ENCODE measurements around the gene MAPK7. TPM values are rescaled to one million over a fixed set of nuclear protein-coding genes. Genes with fewer than 3 reads are reported as not detected.

MAPK7 gene
- total and polyA plus RNA-seq, 2 of the 8 experiments (the other 6 are each of a cell fraction or from before 2014, with no cell fraction given) = 15.2 to 28.1 TPM

GRCh38 chr17:19341211-19341631 lies 37.1 kb upstream of the MAPK7 start (continued):
- TF ChIP-seq GABPA (IDR thresholded peaks at IDR 0.05; ENCODE audit: borderline replicate concordance, insufficient read depth, low read length) (no peak), RAD21 (IDR thresholded peaks at IDR 0.05 in 1 of 2, conservative IDR thresholded peaks at IDR 0.05 in 1 of 2; ENCODE audit: low read depth in 2 of 2, low read length in 2 of 2) (no peak)

Data from H1 (cell line).